MCF 10A (cell line): ENCODE data around the gene FLRT1. TPM values are rescaled to one million over a fixed set of nuclear protein-coding genes. Genes with fewer than 3 reads are reported as not detected.

Experiments
- BruUV-seq: library from RNA; stranded (reverse); fragments of 400-500 nt; replicated peaks from 2 replicates; lab custom pipeline; 2021; lab: Mats Ljungman, UMichigan
- CTCF ChIA-PET: fragments of 300-600 bp; sonication (Branson Sonifier 250); formaldehyde crosslinking; extraction: SDS; loops from one replicate; lab custom pipeline; 2021; ENCODE audit warnings: antibody characterized with exemption, inconsistent platforms; lab: Yijun Ruan, JAX
- POLR2A ChIA-PET: fragments of 300-600, 350-650 bp; sonication (Branson Sonifier 250); formaldehyde crosslinking; extraction: SDS; loops from one replicate; lab custom pipeline; 2020; ENCODE audit warnings: antibody characterized with exemption, inconsistent platforms; lab: Yijun Ruan, JAX
- DNase-seq: peaks from one replicate; pipeline ENCODE4 v3.0.0-alpha.2; 2018; ENCODE audit not compliant: unreplicated experiment
- H3K27ac Mint-ChIP-seq: one replicate; pipeline ENCODE4 v1.8.0; 2022; ENCODE audit warnings: mild to moderate bottlenecking, low read depth, mixed read lengths; ENCODE audit not compliant: unreplicated experiment
- H3K27me3 Mint-ChIP-seq: one replicate; pipeline ENCODE4 v1.8.0; 2022; ENCODE audit warnings: mixed read lengths; ENCODE audit not compliant: insufficient read depth, unreplicated experiment
- H3K36me3 Mint-ChIP-seq: one replicate; pipeline ENCODE4 v1.8.0; 2022; ENCODE audit warnings: mild to moderate bottlenecking, moderate library complexity, mixed read lengths; ENCODE audit not compliant: insufficient read depth, unreplicated experiment
- H3K4me1 Mint-ChIP-seq: one replicate; pipeline ENCODE4 v1.8.0; 2022; ENCODE audit warnings: mixed read lengths; ENCODE audit not compliant: insufficient read depth, unreplicated experiment
- H3K4me3 Mint-ChIP-seq: one replicate; pipeline ENCODE4 v1.8.0; 2022; ENCODE audit warnings: mild to moderate bottlenecking, moderate library complexity, mixed read lengths; ENCODE audit not compliant: unreplicated experiment
- H3K9me3 Mint-ChIP-seq: one replicate; pipeline ENCODE4 v1.8.0; 2022; ENCODE audit warnings: mixed read lengths; ENCODE audit not compliant: unreplicated experiment
- intact Hi-C: fragments of 100-400 bp; cut with micrococcal nuclease; formaldehyde crosslinking; loops from 2 replicates; pipeline ENCODE4 v1.14.1; 2022
- total RNA-seq: library from RNA; stranded (reverse); gene quantifications from 2 replicates; pipeline ENCODE4 v1.2.3, GENCODE V29; 2022
- TF ChIP-seq, protein P1 (sequence below): fragments of 200-600 bp; IDR thresholded peaks from one replicate; pipeline ENCODE4 v1.8.0; 2022; ENCODE audit warnings: antibody characterized with exemption, mild to moderate bottlenecking; ENCODE audit not compliant: unreplicated experiment

The FLRT1 gene
- total RNA-seq, 1 experiment from 2014 or later, result 2.7 TPM

DNA sequence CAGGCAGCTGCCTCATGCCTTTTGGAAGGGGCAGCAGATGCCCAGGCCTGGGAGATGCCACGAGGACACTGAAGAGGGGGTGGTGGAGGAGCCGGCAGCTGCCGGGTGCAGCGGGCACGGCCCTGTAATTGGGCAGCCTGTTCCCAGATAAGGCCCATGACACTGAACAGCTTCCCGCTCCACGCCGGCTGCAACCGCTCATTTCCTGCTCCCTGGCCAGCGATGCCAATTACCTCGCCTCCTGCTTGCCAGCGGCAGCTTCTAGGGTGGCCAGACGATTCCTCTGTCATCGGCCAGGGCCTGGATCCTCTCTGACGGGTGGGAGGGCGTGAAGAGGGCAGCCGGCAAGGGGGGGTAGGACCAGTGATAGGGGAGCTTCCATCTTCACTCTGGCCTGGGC, 22.8 kb downstream of the FLRT1 start:
- H3K27ac Mint-ChIP-seq, result no peak overlapping the region
- CTCF ChIA-PET, result no interaction called here
- POLR2A ChIA-PET, result no interaction called here
- H3K36me3 Mint-ChIP-seq, result peaks cover 6% of the 10 kb centered on the region
- no peak overlapping the region for H3K4me3 Mint-ChIP-seq
- TF ChIP-seq, protein P1, sequence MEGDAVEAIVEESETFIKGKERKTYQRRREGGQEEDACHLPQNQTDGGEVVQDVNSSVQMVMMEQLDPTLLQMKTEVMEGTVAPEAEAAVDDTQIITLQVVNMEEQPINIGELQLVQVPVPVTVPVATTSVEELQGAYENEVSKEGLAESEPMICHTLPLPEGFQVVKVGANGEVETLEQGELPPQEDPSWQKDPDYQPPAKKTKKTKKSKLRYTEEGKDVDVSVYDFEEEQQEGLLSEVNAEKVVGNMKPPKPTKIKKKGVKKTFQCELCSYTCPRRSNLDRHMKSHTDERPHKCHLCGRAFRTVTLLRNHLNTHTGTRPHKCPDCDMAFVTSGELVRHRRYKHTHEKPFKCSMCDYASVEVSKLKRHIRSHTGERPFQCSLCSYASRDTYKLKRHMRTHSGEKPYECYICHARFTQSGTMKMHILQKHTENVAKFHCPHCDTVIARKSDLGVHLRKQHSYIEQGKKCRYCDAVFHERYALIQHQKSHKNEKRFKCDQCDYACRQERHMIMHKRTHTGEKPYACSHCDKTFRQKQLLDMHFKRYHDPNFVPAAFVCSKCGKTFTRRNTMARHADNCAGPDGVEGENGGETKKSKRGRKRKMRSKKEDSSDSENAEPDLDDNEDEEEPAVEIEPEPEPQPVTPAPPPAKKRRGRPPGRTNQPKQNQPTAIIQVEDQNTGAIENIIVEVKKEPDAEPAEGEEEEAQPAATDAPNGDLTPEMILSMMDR, result no peak
- H3K9me3 Mint-ChIP-seq, result no peaks in the 10 kb centered on the region
- intact Hi-C loops, result no loop called here
- H3K27me3 Mint-ChIP-seq, result no peaks in the 10 kb centered on the region
- BruUV-seq, result no TSS peak
- H3K4me1 Mint-ChIP-seq, result no peaks in the 10 kb centered on the region
- DNase-seq, result no peak

DNA sequence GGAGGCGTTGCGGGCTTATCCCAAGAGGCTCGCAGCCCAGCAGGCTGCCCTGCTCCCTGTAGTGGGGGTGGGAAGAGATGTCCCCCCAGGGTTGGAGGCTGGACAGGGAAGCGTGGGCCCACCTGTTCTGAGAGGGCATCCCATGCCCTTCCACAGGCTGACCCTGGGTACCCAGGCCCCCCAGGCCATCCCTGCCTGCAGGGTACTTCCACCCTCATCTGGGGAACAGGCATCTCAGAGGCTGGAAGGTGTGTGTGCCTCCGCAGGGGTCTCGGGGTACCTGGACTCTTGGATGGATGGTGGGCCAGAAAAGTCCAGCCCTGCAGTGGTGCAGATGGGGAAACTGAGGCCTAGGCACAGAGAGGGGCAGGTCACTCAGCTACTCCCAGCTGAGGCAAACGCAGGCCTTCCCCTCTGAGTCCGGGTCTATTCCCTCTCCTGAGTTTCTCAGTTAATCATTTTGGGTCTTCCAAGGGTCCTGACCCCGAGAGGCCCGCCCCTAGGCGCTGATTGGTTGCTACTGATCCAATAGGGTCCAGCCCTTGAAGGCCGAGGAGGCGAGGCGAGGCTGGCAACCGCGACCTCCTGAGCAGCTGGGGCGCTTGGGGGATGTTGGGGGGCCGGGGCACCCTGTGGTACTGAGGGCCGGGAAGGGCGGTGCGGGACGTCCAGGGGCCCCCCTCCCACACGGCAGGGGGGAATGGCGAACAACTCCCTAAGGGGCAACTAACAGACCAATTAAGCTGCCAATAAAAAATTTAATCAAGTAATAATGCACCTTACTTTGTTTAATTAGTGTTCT, 23.8 kb downstream of the FLRT1 start:
- H3K27ac Mint-ChIP-seq, result no peak overlapping the region
- H3K36me3 Mint-ChIP-seq, result peaks cover 6% of the 10 kb centered on the region
- no TSS peak for BruUV-seq
- TF ChIP-seq, protein P1, result no peak
- DNase-seq, result no peak
- ChIA-PET POLR2A (no interaction called here), CTCF (no interaction called here)
- H3K4me3 Mint-ChIP-seq, result no peak overlapping the region
- H3K4me1 Mint-ChIP-seq, result no peaks in the 10 kb centered on the region
- no peaks in the 10 kb centered on the region for H3K9me3 Mint-ChIP-seq
- intact Hi-C loops, result no loop called here
- no peaks in the 10 kb centered on the region for H3K27me3 Mint-ChIP-seq

DNA sequence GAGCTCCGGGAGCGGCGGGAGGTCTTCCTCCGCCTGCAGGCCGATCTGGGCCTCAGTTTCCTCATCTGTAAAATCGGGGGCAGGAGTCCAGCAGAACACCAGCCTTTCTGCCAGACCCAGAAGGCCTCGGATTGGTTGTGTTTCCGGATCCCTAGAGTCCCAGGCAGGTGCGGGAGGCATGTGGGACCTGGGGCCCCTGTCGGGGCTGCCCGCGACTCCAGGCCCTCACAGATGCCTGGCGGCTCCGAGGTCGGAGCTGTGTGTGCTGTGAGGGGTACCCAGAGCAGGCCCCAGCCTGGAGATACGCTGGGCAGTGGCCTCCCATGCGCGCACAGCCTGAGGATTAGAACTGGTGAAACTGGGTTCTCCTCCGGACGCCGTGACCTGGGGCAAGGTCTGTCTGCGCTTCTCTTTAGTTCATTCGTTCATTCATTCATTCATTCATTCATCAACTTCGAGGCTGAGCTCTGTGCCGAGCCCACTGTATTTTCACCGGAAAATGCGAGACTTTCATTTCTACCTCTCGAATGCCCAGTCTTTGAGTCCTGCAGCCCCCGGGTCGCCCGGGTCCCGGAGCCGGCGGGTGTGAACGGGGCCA, 24.6 kb downstream of the FLRT1 start:
- H3K36me3 Mint-ChIP-seq, result peaks cover 6% of the 10 kb centered on the region
- no peak overlapping the region for H3K4me3 Mint-ChIP-seq
- ChIA-PET CTCF (no interaction called here), POLR2A (no interaction called here)
- no TSS peak for BruUV-seq
- intact Hi-C loops, result no loop called here
- no peak overlapping the region for H3K27ac Mint-ChIP-seq
- no peaks in the 10 kb centered on the region for H3K9me3 Mint-ChIP-seq
- H3K27me3 Mint-ChIP-seq, result no peaks in the 10 kb centered on the region
- TF ChIP-seq, protein P1, result no peak
- no peak for DNase-seq
- no peaks in the 10 kb centered on the region for H3K4me1 Mint-ChIP-seq

DNA sequence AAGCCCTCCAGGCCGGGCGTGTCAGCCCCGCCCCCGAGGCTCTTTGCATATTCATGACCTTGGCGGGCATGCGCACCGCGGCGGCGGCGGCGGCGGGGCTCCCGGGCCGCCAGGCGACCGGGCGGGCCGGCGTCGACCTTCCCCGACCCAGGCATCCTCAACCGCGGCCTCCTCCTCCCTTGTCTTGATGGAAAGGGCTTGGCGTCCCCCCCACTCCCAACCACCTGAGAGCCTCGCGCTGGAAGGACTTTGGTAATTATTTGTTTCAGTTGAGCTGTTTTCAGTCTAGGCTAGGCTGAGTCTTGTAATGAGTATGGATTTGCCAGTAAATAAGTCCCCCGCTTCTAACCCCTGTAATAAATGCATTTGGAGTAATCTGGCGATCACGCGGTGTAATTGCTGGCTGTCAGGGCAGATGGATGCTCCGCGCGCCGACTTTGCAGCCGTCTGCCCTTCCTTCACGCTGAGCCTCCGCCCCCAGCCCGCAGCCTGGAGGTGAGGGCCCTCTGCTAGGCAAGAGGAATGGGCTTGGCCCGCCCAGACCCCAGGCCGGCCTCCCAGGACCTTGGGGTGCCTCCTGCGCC, 25.2 kb downstream of the FLRT1 start:
- intact Hi-C loops, result no loop called here
- no peak for DNase-seq
- no peaks in the 10 kb centered on the region for H3K27me3 Mint-ChIP-seq
- BruUV-seq, result no TSS peak
- peaks cover 6% of the 10 kb centered on the region for H3K36me3 Mint-ChIP-seq
- POLR2A ChIA-PET, result interaction anchor here (0.6 kb wide), 1 partner anchor 83 kb away, joined by 4 read pairs; no protein-coding TSS in a partner anchor
- H3K27ac Mint-ChIP-seq, result no peak overlapping the region
- H3K4me1 Mint-ChIP-seq, result no peaks in the 10 kb centered on the region
- CTCF ChIA-PET, result no interaction called here
- TF ChIP-seq, protein P1, result no peak
- H3K9me3 Mint-ChIP-seq, result no peaks in the 10 kb centered on the region
- no peak overlapping the region for H3K4me3 Mint-ChIP-seq
